ENCODE measurements around the gene SIL1. TPM values are rescaled to one million over a fixed set of nuclear protein-coding genes. Genes with fewer than 3 reads are reported as not detected.

The SIL1 gene
- total and polyA plus RNA-seq, 2 of the 8 experiments (the other 6 are each of a cell fraction or from before 2014, with no cell fraction given) = 8.3 to 12.8 TPM

GRCh38 chr5:138969323-138970002, 228.7 kb downstream of the SIL1 start (continued):
- TF ChIP-seq RFX5 (IDR thresholded peaks at IDR 0.05; ENCODE audit: borderline replicate concordance, low read depth, low read length) (no peak), GABPA (IDR thresholded peaks at IDR 0.05; ENCODE audit: borderline replicate concordance, insufficient read depth, low read length) (no peak), BACH1 (IDR thresholded peaks at IDR 0.05; ENCODE audit: low read length) (no peak), FOSL1 (IDR thresholded peaks at IDR 0.05; ENCODE audit: insufficient read depth, low read depth, low read length) (no peak)
